H1 (cell line): ENCODE measurements around the gene MOK. TPM values are rescaled to one million over a fixed set of nuclear protein-coding genes. Genes with fewer than 3 reads are reported as not detected.
A peak's percentile ranks its signal among the peaks of the same experiment; 100 is the strongest.

ENCODE experiments used
- BRCA1 ChIP-seq: IDR thresholded peaks from 2 replicates; pipeline ENCODE4 v1.6.1; 2012; ENCODE audit warnings: low read depth, low read length, improper control_type of control experiment
- TBP ChIP-seq: IDR thresholded peaks from 2 replicates; pipeline ENCODE4 v1.6.1; 2011; ENCODE audit warnings: low read depth, low read length, improper control_type of control experiment
- polyA plus RNA-seq, 7 experiments: library from polyadenylated mRNA; depleted of rRNA in 3 of 7; stranded (reverse) in 5 of 7; unstranded in 2 of 7; fragments of >200 nt in 5 of 7; fragments of 200-250 nt in 2 of 7; gene quantifications; 1 replicate in 5 of 7; 2 replicates in 1 of 7; 4 replicates in 1 of 7; pipeline versions ENCODE4 v1.2.1 to v1.2.3, GENCODE V29; 2011 to 2013; ENCODE audit warnings: missing spikeins in 2 of 7, mixed read lengths in 2 of 7
- total RNA-seq: library from RNA; stranded (reverse); fragmentation: NEBNext Ultra II Directional; extraction: Animal tissue kit (Norgen Biotek cat#: 25700); gene quantifications from 2 replicates; pipeline ENCODE4 v1.2.1, GENCODE V29; 2021

Gene MOK
- total and polyA plus RNA-seq, 2 of the 8 experiments (the other 6 are each of a cell fraction or from before 2014, with no cell fraction given): 2.1 to 2.5 TPM

- peak; percentile 76 for TF ChIP-seq TBP
- no peak for TF ChIP-seq BRCA1
- TF ChIP-seq, all 59 proteins: peak for 18
Measured at GRCh38 chr14:102319351-102320032, 14.5 kb upstream of the MOK start, which contains the start of gene ZNF839 (continued).
